HuH-7.5 (cell line): ENCODE data around the gene ABRACL.
"Not testable (repeated sequence)": the region's sequence is repeated elsewhere in the genome, so short reads cannot be mapped to it uniquely, and the experiment has no call there.

Experiments used
- DNase-seq: peaks from one replicate; pipeline ENCODE4 v3.0.0; 2011; ENCODE audit warnings: low spot score

The ABRACL gene

GRCh38 chr6:139028658-139029469, at the start of gene ABRACL:
Gene ABRACL (plus strand): TSS chr6:139028745. CDS start chr6:139034161, 5,416 bp downstream.
- DNase-seq = peak; percentile 44

- DNase-seq = no peak
Observed at GRCh38 chr6:138979365-138979764, 49.2 kb upstream of the ABRACL start.

- no peak for DNase-seq
Observed at GRCh38 chr6:138979813-138980668, 48.5 kb upstream of the ABRACL start.

- no peak for DNase-seq
Observed at GRCh38 chr6:138981416-138981815, 47.1 kb upstream of the ABRACL start.

GRCh38 chr6:138986578-138986977, 42.0 kb upstream of the ABRACL start:
- no peak for DNase-seq

- no peak for DNase-seq
Observed at GRCh38 chr6:138987080-138987642, 41.4 kb upstream of the ABRACL start.

- DNase-seq = peak; percentile 84
Observed at GRCh38 chr6:138987643-138988468, 40.7 kb upstream of the ABRACL start, which contains the start of gene REPS1. Gene REPS1 (minus strand): TSS chr6:138988253. CDS start chr6:138987682, 571 bp downstream.

- DNase-seq = no peak
Observed at GRCh38 chr6:138988469-138988834, 40.1 kb upstream of the ABRACL start.

- DNase-seq = no peak
Observed at GRCh38 chr6:138989098-138989983, 39.2 kb upstream of the ABRACL start.

GRCh38 chr6:138991206-138991605, 37.3 kb upstream of the ABRACL start:
- DNase-seq = no peak

GRCh38 chr6:138992965-138993364, 35.6 kb upstream of the ABRACL start:
- not testable (repeated sequence) for DNase-seq

- DNase-seq = not testable (repeated sequence)
Observed at GRCh38 chr6:138993410-138993809, 35.1 kb upstream of the ABRACL start.

GRCh38 chr6:138996524-138996923, 32.0 kb upstream of the ABRACL start:
- no peak for DNase-seq

- DNase-seq = no peak
Observed at GRCh38 chr6:138997136-138997535, 31.4 kb upstream of the ABRACL start.

GRCh38 chr6:138999949-139000725, 28.4 kb upstream of the ABRACL start:
- no peak for DNase-seq

GRCh38 chr6:139003751-139004150, 24.8 kb upstream of the ABRACL start:
- no peak for DNase-seq

GRCh38 chr6:139006477-139006876, 22.1 kb upstream of the ABRACL start:
- DNase-seq = no peak

- no peak for DNase-seq
Observed at GRCh38 chr6:139007428-139007827, 21.1 kb upstream of the ABRACL start.

- no peak for DNase-seq
Observed at GRCh38 chr6:139008117-139008516, 20.4 kb upstream of the ABRACL start.

GRCh38 chr6:139010674-139011073, 17.9 kb upstream of the ABRACL start:
- no peak for DNase-seq
